Smooth muscle cell (in vitro differentiated cells): ENCODE data around the gene GPR61. TPM values are rescaled to one million over a fixed set of nuclear protein-coding genes. Genes with fewer than 3 reads are reported as not detected.

ENCODE experiments used
- DNase-seq: peaks from one replicate; lab custom pipeline; 2025; ENCODE audit not compliant: unreplicated experiment; lab: John Stamatoyannopoulos, UW
- H2AFZ ChIP-seq: fragments of 200-600 bp; sonication (generic); 2 replicates; pipeline ENCODE4 v1.6.0; 2016; ENCODE audit warnings: antibody characterized with exemption, low read depth, mild to moderate bottlenecking
- H3F3A ChIP-seq: fragments of 200-600 bp; sonication (generic); 2 replicates; pipeline ENCODE4 v1.6.0; 2017; ENCODE audit warnings: antibody characterized with exemption, low read depth
- H3K27ac ChIP-seq: fragments of 200-600 bp; sonication (generic); 2 replicates; pipeline ENCODE4 v1.5.1; 2016; ENCODE audit warnings: low read depth, mild to moderate bottlenecking
- H3K27me3 ChIP-seq: fragments of 200-600 bp; sonication (generic); 2 replicates; pipeline ENCODE4 v1.6.1; 2016; ENCODE audit warnings: low read depth, mild to moderate bottlenecking
- H3K36me3 ChIP-seq: fragments of 200-600 bp; sonication (generic); 2 replicates; pipeline ENCODE4 v1.5.1; 2016; ENCODE audit warnings: low read depth
- H3K4me1 ChIP-seq: fragments of 200-600 bp; sonication (generic); 2 replicates; pipeline ENCODE4 v1.5.1; 2016; ENCODE audit warnings: low read depth
- H3K4me2 ChIP-seq: fragments of 200-600 bp; sonication (generic); 2 replicates; pipeline ENCODE4 v1.6.0; 2016; ENCODE audit warnings: mild to moderate bottlenecking
- H3K4me3 ChIP-seq: fragments of 200-600 bp; sonication (generic); 2 replicates; pipeline ENCODE4 v1.5.1; 2016; ENCODE audit warnings: mild to moderate bottlenecking
- H3K79me2 ChIP-seq: fragments of 200-600 bp; sonication (generic); 2 replicates; pipeline ENCODE4 v1.6.0; 2016; ENCODE audit warnings: low read depth, mild to moderate bottlenecking
- H3K9ac ChIP-seq: fragments of 200-600 bp; sonication (generic); 2 replicates; pipeline ENCODE4 v1.6.0; 2016; ENCODE audit warnings: low read depth
- H3K9me3 ChIP-seq: fragments of 200-600 bp; sonication (generic); replicated peaks from 2 replicates; pipeline ENCODE4 v1.5.1; 2016; ENCODE audit warnings: low read depth
- H4K20me1 ChIP-seq: fragments of 200-600 bp; sonication (generic); 2 replicates; pipeline ENCODE4 v1.6.0; 2016; ENCODE audit warnings: low read depth
- CTCF ChIP-seq: fragments of 200-600 bp; sonication (generic); IDR thresholded peaks from 2 replicates; pipeline ENCODE4 v1.5.1; 2017; ENCODE audit warnings: borderline replicate concordance, mild to moderate bottlenecking, antibody characterized with exemption; ENCODE audit not compliant: insufficient read depth, poor library complexity, severe bottlenecking
- WGBS: methylation state at CpG from one replicate; pipeline ENCODE4 v1.1.7; 2016; ENCODE audit warnings: low lambda C conversion rate; 5-methylcytosine and 5-hydroxymethylcytosine counted together
- polyA plus RNA-seq: library from polyadenylated mRNA; unstranded; fragments of >200 nt; fragmentation: Nextera tagmentation; extraction: Ambion mirVana; gene quantifications from 2 replicates; pipeline ENCODE4 v1.2.1, GENCODE V29; 2016
- total RNA-seq: library from RNA; depleted of rRNA; stranded (reverse); fragments of >200 nt; gene quantifications from 2 replicates; pipeline ENCODE4 v1.2.3, GENCODE V29; 2014

GPR61 gene
- total and polyA plus RNA-seq, 2 experiments from 2014 or later: 0.37 TPM; not detected in 1

GRCh38 chr1:109530457-109531087 lies 9.1 kb upstream of the GPR61 start:
- Histone ChIP-seq H3K27ac (no peak overlapping the region), H3K9me3 (no peaks in the 10 kb centered on the region), H3F3A (no peaks in the 10 kb centered on the region), H3K4me3 (no peak overlapping the region), H3K79me2 (no peaks in the 10 kb centered on the region), H3K4me2 (no peak overlapping the region), H3K36me3 (no peaks in the 10 kb centered on the region), H3K4me1 (no peaks in the 10 kb centered on the region), H2AFZ (no peak overlapping the region), H3K9ac (no peak overlapping the region), H4K20me1 (no peaks in the 10 kb centered on the region), H3K27me3 (peaks cover 7% of the 10 kb centered on the region)
- no peak for DNase-seq
- 84% methylated on average over 13 of the region's 13 CpGs for WGBS
- no peak for TF ChIP-seq CTCF

- no peak for TF ChIP-seq CTCF
- Histone ChIP-seq H2AFZ (no peak overlapping the region), H3K79me2 (no peaks in the 10 kb centered on the region), H3K4me2 (no peak overlapping the region), H3F3A (no peaks in the 10 kb centered on the region), H3K27me3 (peaks cover 7% of the 10 kb centered on the region), H3K9ac (no peak overlapping the region), H3K4me3 (no peak overlapping the region), H3K4me1 (no peaks in the 10 kb centered on the region), H3K9me3 (no peaks in the 10 kb centered on the region), H3K36me3 (no peaks in the 10 kb centered on the region), H3K27ac (no peak overlapping the region), H4K20me1 (no peaks in the 10 kb centered on the region)
- no peak for DNase-seq
- WGBS: 88% methylated on average over 4 of the region's 4 CpGs
Measured at GRCh38 chr1:109531380-109531779, 8.3 kb upstream of the GPR61 start.

- Histone ChIP-seq H3K9me3 (no peaks in the 10 kb centered on the region), H3F3A (no peaks in the 10 kb centered on the region), H3K79me2 (no peaks in the 10 kb centered on the region), H3K27ac (no peak overlapping the region), H3K4me3 (no peak overlapping the region), H3K9ac (no peak overlapping the region), H3K36me3 (no peaks in the 10 kb centered on the region), H2AFZ (no peak overlapping the region), H3K27me3 (peaks cover 5% of the 10 kb centered on the region), H4K20me1 (no peaks in the 10 kb centered on the region), H3K4me1 (no peaks in the 10 kb centered on the region), H3K4me2 (peak overlapping the region; percentile 49)
- DNase-seq: no peak
- WGBS: 53% methylated on average over 16 of the region's 16 CpGs
- TF ChIP-seq CTCF: no peak
Measured at GRCh38 chr1:109531826-109532364, 7.8 kb upstream of the GPR61 start.
